ENCODE data around the gene MDC1. TPM values are rescaled to one million over a fixed set of nuclear protein-coding genes. Genes with fewer than 3 reads are reported as not detected.

The MDC1 gene
- total and polyA plus RNA-seq, 2 experiments from 2014 or later, result 17.2 to 32.7 TPM

- Mint-ChIP-seq H3K36me3 (ENCODE audit: low read depth) (peaks cover 80% of the 10 kb centered on the region), H3K4me1 (peaks cover 29% of the 10 kb centered on the region), H3K27me3 (ENCODE audit: insufficient read depth, low read depth, poor library complexity) (peaks cover 52% of the 10 kb centered on the region), H3K9me3 (peaks cover 5% of the 10 kb centered on the region; the same call in 1 of the 3 replicates), H3K4me3 (peak overlapping the region; percentile 27; the same call in 1 of the 3 replicates), H3K27ac (no peak overlapping the region)
- peaks cover 6% of the 10 kb centered on the region for H3K4me1 ChIP-seq (ENCODE audit: insufficient read depth)
- H3K4me3 ChIP-seq, result no peak overlapping the region
- H3K36me3 ChIP-seq (ENCODE audit: insufficient read depth), result peaks cover 41% of the 10 kb centered on the region
- H4K20me1 ChIP-seq (replicated peaks; ENCODE audit: insufficient read depth), result peaks cover 43% of the 10 kb centered on the region
- peaks cover 77% of the 10 kb centered on the region for H3F3A ChIP-seq (replicated peaks; ENCODE audit: low read depth)
- DNase-seq (ENCODE audit: low spot score) (peak; percentile 63), ATAC-seq (peak; percentile 22)
- H3K9me2 ChIP-seq (ENCODE audit: insufficient read depth), result no peaks in the 10 kb centered on the region
- H3K27ac ChIP-seq (ENCODE audit: low read depth), result peak overlapping the region; percentile 70
- H3K4me2 ChIP-seq, result no peak overlapping the region
- no peak overlapping the region for H2AFZ ChIP-seq
- H3K27me3 ChIP-seq (ENCODE audit: insufficient read depth), result no peaks in the 10 kb centered on the region
- TF ChIP-seq CTCF (conservative IDR thresholded peaks at IDR 0.05; ENCODE audit: low read depth in 2 of 2) (no peak), ZNF114 (CRISPR knock-in tag; IDR thresholded peaks at IDR 0.05) (no peak), NANOG (IDR thresholded peaks at IDR 0.05; ENCODE audit: borderline replicate concordance) (no peak), CREB1 (CRISPR knock-in tag; IDR thresholded peaks at IDR 0.05; ENCODE audit: low read depth) (0 out of 2 replicates have a peak, but pooled peaks have one; percentile 15), ETS1 (IDR thresholded peaks at IDR 0.05) (no peak), ZNF331 (CRISPR knock-in tag; IDR thresholded peaks at IDR 0.05; ENCODE audit: low read depth) (no peak), EZH2 (IDR thresholded peaks at IDR 0.05; ENCODE audit: low read depth, unreplicated experiment) (no peak), STAT1 (IDR thresholded peaks at IDR 0.05; ENCODE audit: unreplicated experiment) (no peak), EZH2phosphoT487 (IDR thresholded peaks at IDR 0.05; ENCODE audit: unreplicated experiment) (no peak), POLR2AphosphoS5 (IDR thresholded peaks at IDR 0.05; ENCODE audit: low read depth) (peak; percentile 97), JUNB (IDR thresholded peaks at IDR 0.05; ENCODE audit: unreplicated experiment) (no peak)
- TF ChIP-seq, protein P1, sequence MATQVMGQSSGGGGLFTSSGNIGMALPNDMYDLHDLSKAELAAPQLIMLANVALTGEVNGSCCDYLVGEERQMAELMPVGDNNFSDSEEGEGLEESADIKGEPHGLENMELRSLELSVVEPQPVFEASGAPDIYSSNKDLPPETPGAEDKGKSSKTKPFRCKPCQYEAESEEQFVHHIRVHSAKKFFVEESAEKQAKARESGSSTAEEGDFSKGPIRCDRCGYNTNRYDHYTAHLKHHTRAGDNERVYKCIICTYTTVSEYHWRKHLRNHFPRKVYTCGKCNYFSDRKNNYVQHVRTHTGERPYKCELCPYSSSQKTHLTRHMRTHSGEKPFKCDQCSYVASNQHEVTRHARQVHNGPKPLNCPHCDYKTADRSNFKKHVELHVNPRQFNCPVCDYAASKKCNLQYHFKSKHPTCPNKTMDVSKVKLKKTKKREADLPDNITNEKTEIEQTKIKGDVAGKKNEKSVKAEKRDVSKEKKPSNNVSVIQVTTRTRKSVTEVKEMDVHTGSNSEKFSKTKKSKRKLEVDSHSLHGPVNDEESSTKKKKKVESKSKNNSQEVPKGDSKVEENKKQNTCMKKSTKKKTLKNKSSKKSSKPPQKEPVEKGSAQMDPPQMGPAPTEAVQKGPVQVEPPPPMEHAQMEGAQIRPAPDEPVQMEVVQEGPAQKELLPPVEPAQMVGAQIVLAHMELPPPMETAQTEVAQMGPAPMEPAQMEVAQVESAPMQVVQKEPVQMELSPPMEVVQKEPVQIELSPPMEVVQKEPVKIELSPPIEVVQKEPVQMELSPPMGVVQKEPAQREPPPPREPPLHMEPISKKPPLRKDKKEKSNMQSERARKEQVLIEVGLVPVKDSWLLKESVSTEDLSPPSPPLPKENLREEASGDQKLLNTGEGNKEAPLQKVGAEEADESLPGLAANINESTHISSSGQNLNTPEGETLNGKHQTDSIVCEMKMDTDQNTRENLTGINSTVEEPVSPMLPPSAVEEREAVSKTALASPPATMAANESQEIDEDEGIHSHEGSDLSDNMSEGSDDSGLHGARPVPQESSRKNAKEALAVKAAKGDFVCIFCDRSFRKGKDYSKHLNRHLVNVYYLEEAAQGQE (IDR thresholded peaks at IDR 0.05; ENCODE audit: unreplicated experiment), result no peak
- TF ChIP-seq, protein P2, sequence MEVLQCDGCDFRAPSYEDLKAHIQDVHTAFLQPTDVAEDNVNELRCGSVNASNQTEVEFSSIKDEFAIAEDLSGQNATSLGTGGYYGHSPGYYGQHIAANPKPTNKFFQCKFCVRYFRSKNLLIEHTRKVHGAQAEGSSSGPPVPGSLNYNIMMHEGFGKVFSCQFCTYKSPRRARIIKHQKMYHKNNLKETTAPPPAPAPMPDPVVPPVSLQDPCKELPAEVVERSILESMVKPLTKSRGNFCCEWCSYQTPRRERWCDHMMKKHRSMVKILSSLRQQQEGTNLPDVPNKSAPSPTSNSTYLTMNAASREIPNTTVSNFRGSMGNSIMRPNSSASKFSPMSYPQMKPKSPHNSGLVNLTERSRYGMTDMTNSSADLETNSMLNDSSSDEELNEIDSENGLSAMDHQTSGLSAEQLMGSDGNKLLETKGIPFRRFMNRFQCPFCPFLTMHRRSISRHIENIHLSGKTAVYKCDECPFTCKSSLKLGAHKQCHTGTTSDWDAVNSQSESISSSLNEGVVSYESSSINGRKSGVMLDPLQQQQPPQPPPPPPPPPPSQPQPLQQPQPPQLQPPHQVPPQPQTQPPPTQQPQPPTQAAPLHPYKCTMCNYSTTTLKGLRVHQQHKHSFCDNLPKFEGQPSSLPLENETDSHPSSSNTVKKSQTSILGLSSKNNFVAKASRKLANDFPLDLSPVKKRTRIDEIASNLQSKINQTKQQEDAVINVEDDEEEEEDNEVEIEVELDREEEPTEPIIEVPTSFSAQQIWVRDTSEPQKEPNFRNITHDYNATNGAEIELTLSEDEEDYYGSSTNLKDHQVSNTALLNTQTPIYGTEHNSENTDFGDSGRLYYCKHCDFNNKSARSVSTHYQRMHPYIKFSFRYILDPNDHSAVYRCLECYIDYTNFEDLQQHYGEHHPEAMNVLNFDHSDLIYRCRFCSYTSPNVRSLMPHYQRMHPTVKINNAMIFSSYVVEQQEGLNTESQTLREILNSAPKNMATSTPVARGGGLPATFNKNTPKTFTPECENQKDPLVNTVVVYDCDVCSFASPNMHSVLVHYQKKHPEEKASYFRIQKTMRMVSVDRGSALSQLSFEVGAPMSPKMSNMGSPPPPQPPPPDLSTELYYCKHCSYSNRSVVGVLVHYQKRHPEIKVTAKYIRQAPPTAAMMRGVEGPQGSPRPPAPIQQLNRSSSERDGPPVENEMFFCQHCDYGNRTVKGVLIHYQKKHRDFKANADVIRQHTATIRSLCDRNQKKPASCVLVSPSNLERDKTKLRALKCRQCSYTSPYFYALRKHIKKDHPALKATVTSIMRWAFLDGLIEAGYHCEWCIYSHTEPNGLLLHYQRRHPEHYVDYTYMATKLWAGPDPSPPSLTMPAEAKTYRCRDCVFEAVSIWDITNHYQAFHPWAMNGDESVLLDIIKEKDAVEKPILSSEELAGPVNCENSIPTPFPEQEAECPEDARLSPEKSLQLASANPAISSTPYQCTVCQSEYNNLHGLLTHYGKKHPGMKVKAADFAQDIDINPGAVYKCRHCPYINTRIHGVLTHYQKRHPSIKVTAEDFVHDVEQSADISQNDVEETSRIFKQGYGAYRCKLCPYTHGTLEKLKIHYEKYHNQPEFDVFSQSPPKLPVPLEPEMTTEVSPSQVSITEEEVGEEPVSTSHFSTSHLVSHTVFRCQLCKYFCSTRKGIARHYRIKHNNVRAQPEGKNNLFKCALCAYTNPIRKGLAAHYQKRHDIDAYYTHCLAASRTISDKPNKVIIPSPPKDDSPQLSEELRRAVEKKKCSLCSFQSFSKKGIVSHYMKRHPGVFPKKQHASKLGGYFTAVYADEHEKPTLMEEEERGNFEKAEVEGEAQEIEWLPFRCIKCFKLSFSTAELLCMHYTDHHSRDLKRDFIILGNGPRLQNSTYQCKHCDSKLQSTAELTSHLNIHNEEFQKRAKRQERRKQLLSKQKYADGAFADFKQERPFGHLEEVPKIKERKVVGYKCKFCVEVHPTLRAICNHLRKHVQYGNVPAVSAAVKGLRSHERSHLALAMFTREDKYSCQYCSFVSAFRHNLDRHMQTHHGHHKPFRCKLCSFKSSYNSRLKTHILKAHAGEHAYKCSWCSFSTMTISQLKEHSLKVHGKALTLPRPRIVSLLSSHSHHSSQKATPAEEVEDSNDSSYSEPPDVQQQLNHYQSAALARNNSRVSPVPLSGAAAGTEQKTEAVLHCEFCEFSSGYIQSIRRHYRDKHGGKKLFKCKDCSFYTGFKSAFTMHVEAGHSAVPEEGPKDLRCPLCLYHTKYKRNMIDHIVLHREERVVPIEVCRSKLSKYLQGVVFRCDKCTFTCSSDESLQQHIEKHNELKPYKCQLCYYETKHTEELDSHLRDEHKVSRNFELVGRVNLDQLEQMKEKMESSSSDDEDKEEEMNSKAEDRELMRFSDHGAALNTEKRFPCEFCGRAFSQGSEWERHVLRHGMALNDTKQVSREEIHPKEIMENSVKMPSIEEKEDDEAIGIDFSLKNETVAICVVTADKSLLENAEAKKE (CRISPR knock-in tag; IDR thresholded peaks at IDR 0.05), result no peak; the same call in 1 of the 2 replicates
- peaks cover 29% of the 10 kb centered on the region for H3K79me2 ChIP-seq (replicated peaks; ENCODE audit: insufficient read depth)
These were observed 8.8 kb upstream of the MDC1 start for GRCh38 chr6:30725713-30726505.
